Breast epithelium (tissue), 3 donors: ENCODE measurements around the gene PKN1.

ENCODE experiments used
- POLR2A ChIP-seq: fragments of 450-650 bp; IDR thresholded peaks from one replicate; pipeline ENCODE4 v1.6.1; 2016; ENCODE audit warnings: antibody characterized with exemption, mild to moderate bottlenecking, moderate library complexity
- TF ChIP-seq, protein P1 (sequence below), 3 donors: fragments of 450-650 bp; IDR thresholded peaks; one replicate each; pipeline ENCODE4 v1.5.1; 2016 to 2017; ENCODE audit warnings: antibody characterized with exemption in 3 of 3, mild to moderate bottlenecking in 3 of 3, moderate library complexity in 3 of 3

DNA sequence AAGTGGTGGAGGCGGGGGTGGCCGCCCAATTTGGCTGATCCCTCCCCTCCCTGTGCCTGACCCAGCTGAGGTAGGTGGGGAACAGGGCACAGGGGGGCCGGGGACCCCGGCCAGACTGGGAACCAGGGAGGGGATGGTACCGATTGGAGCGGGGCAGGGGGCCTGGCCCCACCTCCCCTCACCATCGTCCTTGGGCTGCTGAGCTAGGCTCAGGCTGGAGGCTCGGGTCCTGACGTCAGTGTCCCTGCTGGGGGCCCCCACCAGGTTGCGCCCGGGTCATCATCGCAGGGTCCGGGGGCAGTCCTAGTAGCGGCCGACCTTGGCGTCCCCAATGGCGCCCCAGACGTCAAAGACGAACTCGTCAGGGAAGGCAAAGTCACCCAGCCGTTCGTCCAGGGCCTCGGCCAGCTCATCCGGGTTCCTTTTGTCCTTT is 45.0 kb downstream of the PKN1 start:
- TF ChIP-seq, protein P1, sequence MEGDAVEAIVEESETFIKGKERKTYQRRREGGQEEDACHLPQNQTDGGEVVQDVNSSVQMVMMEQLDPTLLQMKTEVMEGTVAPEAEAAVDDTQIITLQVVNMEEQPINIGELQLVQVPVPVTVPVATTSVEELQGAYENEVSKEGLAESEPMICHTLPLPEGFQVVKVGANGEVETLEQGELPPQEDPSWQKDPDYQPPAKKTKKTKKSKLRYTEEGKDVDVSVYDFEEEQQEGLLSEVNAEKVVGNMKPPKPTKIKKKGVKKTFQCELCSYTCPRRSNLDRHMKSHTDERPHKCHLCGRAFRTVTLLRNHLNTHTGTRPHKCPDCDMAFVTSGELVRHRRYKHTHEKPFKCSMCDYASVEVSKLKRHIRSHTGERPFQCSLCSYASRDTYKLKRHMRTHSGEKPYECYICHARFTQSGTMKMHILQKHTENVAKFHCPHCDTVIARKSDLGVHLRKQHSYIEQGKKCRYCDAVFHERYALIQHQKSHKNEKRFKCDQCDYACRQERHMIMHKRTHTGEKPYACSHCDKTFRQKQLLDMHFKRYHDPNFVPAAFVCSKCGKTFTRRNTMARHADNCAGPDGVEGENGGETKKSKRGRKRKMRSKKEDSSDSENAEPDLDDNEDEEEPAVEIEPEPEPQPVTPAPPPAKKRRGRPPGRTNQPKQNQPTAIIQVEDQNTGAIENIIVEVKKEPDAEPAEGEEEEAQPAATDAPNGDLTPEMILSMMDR (IDR thresholded peaks at IDR 0.05), result no peak
- no peak for TF ChIP-seq POLR2A
